Activated CD4-positive, alpha-beta T cell treated with anti-CD3 and anti-CD28 coated beads, Interleukin-2, amount 50 U/mL, for 48 hours (primary cell): Measurements from ENCODE around the gene HSPB7.
A peak's percentile ranks its signal among the peaks of the same experiment; 100 is the strongest.
"Not testable (repeated sequence)": the region's sequence is repeated elsewhere in the genome, so short reads cannot be mapped to it uniquely, and the experiment has no call there.

Experiments
- DNase-seq, 2 experiments: peaks; one replicate each; pipeline ENCODE4 v3.0.0-alpha.2; 2020

The HSPB7 gene

GRCh38 chr1:16017461-16018303 lies at the start of gene HSPB7:
TSS of gene HSPB7 (minus strand) at chr1:16018043. CDS start at chr1:16017963, 80 bp downstream.
- no peak for DNase-seq

DNA sequence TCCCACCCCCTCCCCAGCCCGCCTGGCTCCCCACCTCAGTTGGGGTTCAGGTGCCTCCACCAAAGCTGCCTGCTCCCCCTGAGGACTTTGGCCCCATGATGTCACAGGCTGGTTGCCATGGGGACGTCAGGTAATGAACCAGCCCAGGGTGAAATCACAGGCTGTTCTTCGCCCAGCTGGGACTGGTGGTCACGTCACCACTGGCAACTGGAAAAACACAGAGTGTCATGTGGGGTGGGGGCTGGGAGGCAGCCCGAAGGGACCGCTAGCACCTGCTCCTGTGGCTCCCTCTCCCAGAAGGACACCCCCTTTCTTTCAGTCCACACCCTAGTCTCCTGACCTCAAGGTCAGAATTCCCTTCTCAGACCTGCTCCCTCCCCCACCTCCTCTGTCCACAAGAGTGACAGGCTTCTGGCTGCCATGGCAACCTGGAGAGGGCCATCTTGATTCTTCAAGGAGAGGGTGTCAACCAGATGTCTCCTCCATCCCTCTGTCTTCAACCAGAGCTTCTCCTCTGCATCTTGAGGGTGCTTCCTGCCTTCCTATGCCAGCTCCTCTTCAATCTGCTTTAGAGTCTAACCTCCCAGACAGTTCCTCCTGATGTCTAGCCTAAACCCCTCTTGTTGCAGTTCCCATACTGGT lies 49.4 kb upstream of the HSPB7 start:
- DNase-seq = no peak

GRCh38 chr1:16066245-16066644 lies 48.4 kb upstream of the HSPB7 start:
- DNase-seq = no peak

- no peak for DNase-seq
Observed at GRCh38 chr1:16065269-16065576, 47.4 kb upstream of the HSPB7 start.

DNA sequence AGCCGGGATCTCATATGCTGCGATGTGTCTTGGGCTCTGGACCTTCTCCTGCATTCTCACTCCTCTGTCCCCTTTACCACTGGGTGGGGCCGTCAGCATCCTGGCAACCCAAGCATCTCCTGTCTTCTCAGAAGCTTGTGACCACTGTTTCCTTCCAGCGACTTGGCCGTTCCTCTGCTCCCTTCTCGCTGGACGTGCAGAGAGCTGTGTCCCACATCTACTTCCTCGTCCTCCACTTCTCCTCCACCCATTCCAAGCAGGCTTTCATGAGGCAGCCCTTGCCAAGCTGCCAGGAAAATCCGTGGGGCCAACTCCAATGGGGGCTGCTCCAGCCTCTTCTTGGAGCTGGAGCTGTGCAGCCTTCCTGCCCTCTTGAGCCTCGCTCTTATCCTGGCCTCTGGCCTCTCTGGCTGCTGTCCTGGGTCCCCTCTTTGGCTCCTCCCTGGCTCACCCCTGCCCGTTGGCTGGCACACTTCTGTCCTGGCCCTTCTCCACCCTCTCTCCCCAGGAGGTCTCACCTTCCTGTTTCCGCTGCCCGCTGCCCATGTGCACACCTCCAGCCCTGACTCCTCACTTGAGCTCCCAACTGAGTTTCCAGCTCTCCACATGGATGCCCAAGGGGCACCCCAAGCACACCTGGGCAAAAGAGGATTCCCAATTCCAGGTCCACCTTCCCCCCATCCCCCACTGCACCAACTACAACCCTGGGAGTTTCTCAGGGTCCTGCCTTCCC lies 46.9 kb upstream of the HSPB7 start:
- DNase-seq = no peak

DNA sequence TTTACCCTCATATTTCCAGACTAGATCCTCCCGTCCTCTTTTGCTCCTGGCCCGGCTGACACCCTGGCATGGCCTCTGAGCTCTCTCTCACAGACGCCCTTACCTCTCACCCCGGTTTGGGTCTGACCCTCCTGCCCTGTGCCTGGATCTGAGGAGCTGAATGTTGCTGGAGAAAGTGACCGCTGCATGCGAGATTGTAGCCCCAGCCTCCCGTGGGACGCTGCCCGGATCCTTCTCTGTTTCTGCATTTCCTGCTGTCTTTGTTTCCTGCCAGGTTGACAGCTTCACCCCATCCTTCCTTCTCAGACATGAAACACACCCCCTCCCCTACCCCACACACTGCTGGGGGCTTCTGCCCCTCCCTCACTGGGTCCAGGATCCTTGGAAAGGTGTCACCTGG lies 46.1 kb upstream of the HSPB7 start:
- DNase-seq = no peak

GRCh38 chr1:16063226-16063829 lies 45.5 kb upstream of the HSPB7 start:
- DNase-seq = no peak

DNA sequence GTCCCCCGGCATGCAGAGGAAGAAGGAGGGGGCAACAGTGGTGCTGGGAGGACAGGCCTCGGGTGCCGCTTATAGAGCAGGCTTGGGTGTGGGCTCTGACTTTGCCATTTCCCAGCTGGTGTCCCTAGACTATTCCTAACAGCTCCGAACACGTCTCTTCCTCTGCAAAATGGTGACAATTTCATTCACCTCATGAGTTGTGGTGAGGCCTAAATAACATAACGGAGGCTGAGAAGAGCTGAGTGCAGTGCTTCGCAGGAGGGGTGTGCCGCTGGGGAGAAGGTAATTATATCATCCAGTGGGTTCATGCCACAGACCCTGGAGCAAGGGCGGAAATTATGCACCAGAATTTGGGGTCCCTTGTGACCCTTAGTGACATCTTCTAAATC lies 44.8 kb upstream of the HSPB7 start:
- DNase-seq = not testable (repeated sequence)

DNA sequence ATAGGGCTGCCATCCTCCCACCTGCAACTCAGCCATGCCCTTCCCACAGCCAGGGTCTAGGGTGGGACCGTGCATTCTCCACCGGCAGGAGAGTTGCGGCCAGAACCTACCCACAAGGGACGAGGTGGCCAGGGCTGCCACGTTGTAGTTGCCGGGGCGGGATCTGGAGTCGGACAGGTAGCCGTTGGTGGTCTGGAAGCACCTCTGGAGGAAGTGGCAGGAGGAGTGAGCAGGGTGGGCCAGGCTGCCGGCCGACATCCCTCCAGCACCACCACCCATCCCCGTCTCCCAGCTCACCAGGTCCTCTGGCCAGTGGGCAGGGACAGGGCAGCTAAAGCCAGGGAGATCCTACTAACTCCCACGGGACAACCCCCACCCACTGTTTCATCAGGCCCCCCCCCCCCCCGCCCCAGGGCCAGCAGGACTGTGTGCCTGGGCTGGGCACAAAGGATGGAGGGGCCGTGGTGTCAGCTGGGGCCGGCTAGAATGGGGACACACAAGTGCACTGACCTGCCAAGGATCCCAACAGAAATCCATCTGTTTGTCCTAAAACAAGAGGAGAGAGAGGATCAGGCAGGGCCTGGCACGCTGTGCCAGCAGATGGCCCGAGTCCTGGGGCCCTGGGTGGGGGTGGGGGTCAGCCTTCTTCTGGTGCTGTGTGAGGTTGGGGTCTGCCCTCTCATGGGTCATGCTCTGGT lies 44.3 kb upstream of the HSPB7 start:
- not testable (repeated sequence) for DNase-seq

- DNase-seq = no peak
Observed at GRCh38 chr1:16061266-16061665, 43.4 kb upstream of the HSPB7 start.

- not testable (repeated sequence) for DNase-seq
Observed at GRCh38 chr1:16058394-16059120, 40.7 kb upstream of the HSPB7 start.

DNA sequence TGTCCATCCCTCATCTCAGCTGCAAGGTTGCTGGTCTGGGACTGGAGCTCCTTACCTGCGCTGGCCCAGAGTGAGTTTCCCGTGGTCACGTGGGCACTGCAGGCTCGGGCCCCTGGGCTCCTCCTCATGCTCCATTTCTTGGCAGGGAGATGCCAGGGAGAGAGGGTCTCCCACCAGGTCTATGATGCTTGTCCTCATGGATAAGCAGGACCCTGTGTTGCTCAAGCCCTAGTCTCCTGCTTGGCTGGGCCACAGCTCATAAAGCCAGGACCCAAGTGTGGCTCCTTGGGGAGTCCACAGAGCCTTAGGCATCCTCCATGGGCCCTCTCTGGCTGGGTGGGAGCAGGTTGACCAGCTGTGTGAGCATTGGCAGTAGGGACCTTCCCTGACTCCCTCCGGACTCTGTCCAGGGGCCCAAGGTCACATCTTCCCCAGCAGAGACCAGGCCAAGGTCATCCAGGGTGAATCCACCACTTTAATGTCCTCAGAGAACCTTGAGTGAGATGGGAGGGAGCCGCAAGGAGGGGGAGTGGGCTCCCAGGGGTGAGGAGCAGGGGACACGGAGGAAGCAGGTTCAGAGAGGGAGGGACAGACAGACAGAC lies 39.6 kb upstream of the HSPB7 start:
- DNase-seq = not testable (repeated sequence)

DNA sequence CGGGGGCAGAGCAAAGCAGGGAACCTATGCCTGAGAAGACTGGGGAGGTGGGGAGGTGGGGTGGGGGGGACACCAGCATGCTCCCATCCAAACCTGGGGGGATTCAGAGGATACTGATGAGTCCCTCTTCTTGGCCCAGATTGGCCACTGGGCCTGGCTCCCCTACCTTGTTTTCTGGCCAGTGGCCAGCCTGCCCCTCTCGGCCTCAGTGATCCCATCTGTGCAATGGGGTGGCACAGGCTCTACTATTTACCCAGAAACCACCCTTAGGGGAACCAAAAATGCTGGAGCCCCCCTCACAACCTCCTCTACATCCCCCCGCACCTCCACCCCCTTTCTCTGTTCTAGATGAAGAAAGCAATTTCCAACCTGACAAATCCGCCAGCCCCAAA lies 38.7 kb upstream of the HSPB7 start:
- DNase-seq = not testable (repeated sequence)

- DNase-seq = peak; percentile 75 to 81
Observed at GRCh38 chr1:16055613-16056520, 38.0 kb upstream of the HSPB7 start.

DNA sequence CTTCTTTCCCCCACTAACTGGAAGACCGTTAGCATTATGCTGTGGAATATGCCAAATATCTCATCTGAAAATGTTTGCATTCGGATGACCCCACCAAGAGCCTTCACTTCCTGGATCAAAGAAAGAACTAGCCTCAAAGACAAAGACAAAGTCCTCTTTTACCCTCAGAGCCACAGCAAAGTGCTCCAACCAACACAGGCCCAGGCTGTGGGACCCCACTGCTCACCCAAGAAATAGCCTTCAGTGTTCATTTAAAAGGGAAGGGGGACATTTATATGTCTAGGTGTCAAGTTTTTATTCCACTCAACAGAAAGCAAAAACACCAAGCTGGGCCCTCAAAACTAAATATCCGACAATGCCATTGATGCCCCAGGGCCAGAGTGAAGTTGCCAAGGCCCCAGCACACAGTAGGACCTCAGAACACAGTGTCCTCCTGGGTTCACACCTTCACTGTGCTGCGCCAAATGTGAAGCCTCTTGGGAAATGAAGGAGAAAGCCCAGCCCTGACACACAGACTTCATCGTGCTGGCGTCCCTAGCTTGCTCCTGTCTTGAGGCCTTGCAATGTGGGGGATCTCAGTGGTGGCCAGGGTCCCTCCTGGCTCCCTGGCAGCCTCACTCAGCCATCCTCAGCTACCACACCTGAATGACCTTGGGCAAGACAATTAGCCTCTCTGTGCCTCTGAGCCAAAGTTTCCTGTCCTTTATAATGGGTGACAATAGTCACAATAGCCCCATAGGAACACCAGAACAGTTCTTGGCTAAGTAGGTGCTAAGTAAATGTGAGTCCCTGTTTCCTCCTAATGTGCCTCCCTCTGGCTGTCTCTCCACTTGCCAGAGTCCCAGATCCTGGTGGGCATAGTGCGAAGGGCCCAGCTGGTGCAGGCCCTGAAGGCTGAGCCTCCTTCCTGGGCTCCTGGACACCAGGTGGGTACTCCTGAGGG lies 37.0 kb upstream of the HSPB7 start:
- no peak for DNase-seq

- DNase-seq = no peak
Observed at GRCh38 chr1:16053781-16054502, 36.1 kb upstream of the HSPB7 start.

GRCh38 chr1:16051949-16052348 lies 34.1 kb upstream of the HSPB7 start:
- not testable (repeated sequence) for DNase-seq

DNA sequence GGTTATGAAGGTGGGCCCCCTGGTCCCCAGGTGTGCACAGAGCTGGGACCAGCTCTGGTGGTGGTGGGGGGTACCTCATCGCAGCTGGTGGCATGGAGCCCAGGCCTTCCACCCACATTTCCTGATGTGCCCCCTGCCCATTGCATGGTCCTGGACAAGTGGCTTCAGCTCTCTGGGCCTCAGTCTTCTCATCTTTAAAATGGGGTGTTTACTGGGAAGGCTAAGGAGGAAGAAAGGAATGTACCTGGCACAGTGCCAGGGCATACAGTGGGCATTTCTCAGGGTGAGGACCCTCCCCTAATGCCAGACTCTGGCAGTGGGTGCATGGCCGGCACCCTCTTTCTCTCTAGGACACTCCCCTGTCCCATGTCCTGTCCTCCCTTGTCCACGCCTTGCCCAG lies 33.2 kb upstream of the HSPB7 start:
- no peak for DNase-seq

DNA sequence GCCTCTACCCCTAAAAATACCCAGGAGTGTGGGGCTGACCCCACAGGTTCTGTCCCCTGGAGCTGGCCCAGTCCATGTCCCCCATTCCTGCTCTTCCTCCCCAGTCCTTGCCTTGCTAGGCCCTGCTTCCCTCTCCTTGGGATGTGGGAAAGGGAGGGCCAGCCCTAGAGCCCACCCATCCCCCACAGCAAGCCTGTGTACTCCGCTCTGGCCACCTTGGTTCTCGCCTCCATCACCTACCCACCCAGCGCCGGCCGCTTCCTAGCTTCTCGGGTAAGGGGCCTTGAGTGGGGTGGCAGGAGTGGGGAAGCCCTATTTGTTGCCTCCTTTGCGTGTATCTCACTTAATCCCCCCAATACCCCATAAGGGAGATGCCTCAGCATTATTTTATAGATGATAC lies 32.5 kb upstream of the HSPB7 start:
- DNase-seq = no peak
